RWPE2 (cell line): ENCODE results near the gene ZNF274.

Experiments
- ATAC-seq: fragments of 200-7000 bp; cut with Tn5 transposase; 3 replicates; pipeline ENCODE4 v1.9.1; 2021; ENCODE audit warnings: low read depth
- DNase-seq: peaks from one replicate; pipeline ENCODE4 v3.0.0-alpha.2; 2020; ENCODE audit warnings: low spot score
- H3K27ac ChIP-seq: fragments of 450-650 bp; 2 replicates; pipeline ENCODE4 v1.5.1; 2017; ENCODE audit warnings: mild to moderate bottlenecking; ENCODE audit not compliant: poor library complexity, severe bottlenecking
- H3K27me3 ChIP-seq: fragments of 250-450 bp; sonication (Bioruptor Pico); 2 replicates; pipeline ENCODE4 v1.5.1; 2021; ENCODE audit warnings: mild to moderate bottlenecking, moderate library complexity; ENCODE audit not compliant: insufficient read depth, poor library complexity, severe bottlenecking
- H3K36me3 ChIP-seq: fragments of 250-450 bp; sonication (Bioruptor Pico); 2 replicates; pipeline ENCODE4 v1.5.1; 2020; ENCODE audit warnings: low read depth, mild to moderate bottlenecking, moderate library complexity
- H3K4me1 ChIP-seq: fragments of 250-450 bp; sonication (Bioruptor Pico); 2 replicates; pipeline ENCODE4 v1.5.1; 2021; ENCODE audit warnings: mild to moderate bottlenecking, moderate library complexity; ENCODE audit not compliant: insufficient read depth, poor library complexity, severe bottlenecking
- H3K4me3 ChIP-seq: fragments of 250-450 bp; sonication (Bioruptor Pico); 2 replicates; pipeline ENCODE4 v1.5.1; 2021; ENCODE audit warnings: mild to moderate bottlenecking, moderate library complexity; ENCODE audit not compliant: severe bottlenecking
- H3K9me3 ChIP-seq: fragments of 250-450 bp; sonication (Bioruptor Pico); 2 replicates; pipeline ENCODE4 v1.5.1; 2021; ENCODE audit warnings: mild to moderate bottlenecking, moderate library complexity; ENCODE audit not compliant: severe bottlenecking
- CTCF ChIP-seq: fragments of 450-650 bp; IDR thresholded peaks from one replicate; pipeline ENCODE4 v1.5.1; 2017; ENCODE audit warnings: mild to moderate bottlenecking, moderate library complexity; ENCODE audit not compliant: poor library complexity, severe bottlenecking

The ZNF274 gene

GRCh38 chr19:58166708-58167280, 16.1 kb upstream of the ZNF274 start:
- DNase-seq = no peak
- TF ChIP-seq CTCF = no peak
- Histone ChIP-seq H3K27me3 (no peaks in the 10 kb centered on the region), H3K36me3 (no peaks in the 10 kb centered on the region), H3K4me3 (no peak overlapping the region), H3K27ac (no peak overlapping the region), H3K9me3 (peaks cover 37% of the 10 kb centered on the region), H3K4me1 (no peaks in the 10 kb centered on the region)
- ATAC-seq = no peak

GRCh38 chr19:58170860-58171259, 12.0 kb upstream of the ZNF274 start:
- H3K27me3 ChIP-seq = no peaks in the 10 kb centered on the region
- no peak overlapping the region for H3K27ac ChIP-seq
- TF ChIP-seq CTCF = no peak
- H3K9me3 ChIP-seq = peaks cover 34% of the 10 kb centered on the region
- H3K36me3 ChIP-seq = no peaks in the 10 kb centered on the region
- no peaks in the 10 kb centered on the region for H3K4me1 ChIP-seq
- DNase-seq (no peak), ATAC-seq (peak; percentile 61; the same call in 2 of the 3 replicates)
- H3K4me3 ChIP-seq = no peak overlapping the region

GRCh38 chr19:58181902-58182576, 822 bp upstream of the ZNF274 start:
- peak; percentile 28 for TF ChIP-seq CTCF
- Histone ChIP-seq H3K27me3 (no peaks in the 10 kb centered on the region), H3K9me3 (peaks cover 40% of the 10 kb centered on the region), H3K4me1 (no peaks in the 10 kb centered on the region), H3K4me3 (peak overlapping the region; percentile 61), H3K27ac (peak overlapping the region; percentile 92), H3K36me3 (peaks cover 36% of the 10 kb centered on the region)
- DNase-seq = no peak
- ATAC-seq = no peak

GRCh38 chr19:58182577-58182988, 278 bp upstream of the ZNF274 start:
- TF ChIP-seq CTCF = no peak
- Histone ChIP-seq H3K4me1 (no peaks in the 10 kb centered on the region), H3K4me3 (peak overlapping the region; percentile 61), H3K27ac (peak overlapping the region; percentile 92), H3K36me3 (peaks cover 41% of the 10 kb centered on the region), H3K27me3 (no peaks in the 10 kb centered on the region), H3K9me3 (peaks cover 40% of the 10 kb centered on the region)
- ATAC-seq (no peak), DNase-seq (no peak)

- ATAC-seq (no peak), DNase-seq (no peak)
- no peak for TF ChIP-seq CTCF
- Histone ChIP-seq H3K27me3 (no peaks in the 10 kb centered on the region), H3K4me1 (no peaks in the 10 kb centered on the region), H3K27ac (peak overlapping the region; percentile 92), H3K36me3 (peaks cover 44% of the 10 kb centered on the region), H3K9me3 (peaks cover 49% of the 10 kb centered on the region), H3K4me3 (peak overlapping the region; percentile 61)
Observed at GRCh38 chr19:58183817-58184215, 955 bp downstream of the ZNF274 start.
